OCI-LY7 (cell line): ENCODE data around the gene COBLL1.

Experiments
- EZH2phosphoT487 ChIP-seq: fragments of 200-600 bp; sonication (generic); IDR thresholded peaks from 2 replicates; pipeline ENCODE4 v1.6.1; 2018; ENCODE audit warnings: low read depth, borderline replicate concordance, mild to moderate bottlenecking, mixed run types, antibody characterized with exemption, low read length, moderate library complexity, mixed read lengths
- TF ChIP-seq, protein P1 (sequence below): fragments of 200-600 bp; sonication (generic); conservative IDR thresholded peaks from 2 replicates; pipeline ENCODE4 v1.5.1; 2014; ENCODE audit warnings: mild to moderate bottlenecking, antibody characterized with exemption, low read length, moderate library complexity, mixed read lengths

DNA sequence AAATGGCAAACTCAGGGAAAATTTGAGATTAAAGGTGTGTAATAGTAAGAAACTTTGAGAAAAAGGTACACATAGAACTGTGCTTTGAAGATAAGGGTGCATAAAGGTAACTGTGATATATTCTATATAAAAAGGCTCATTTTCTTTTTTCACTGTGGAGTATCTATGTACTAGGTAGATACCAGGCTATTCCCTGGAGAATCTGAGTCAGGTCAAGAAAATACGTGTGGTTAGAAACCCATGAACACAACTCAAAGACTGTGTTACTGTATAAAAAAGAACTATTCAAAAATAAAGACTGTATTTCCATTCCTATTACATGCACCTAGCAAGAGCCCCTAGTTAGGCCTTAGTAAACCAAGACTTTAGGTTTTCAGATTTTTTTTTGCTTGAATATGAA, 120.2 kb downstream of the COBLL1 start:
- TF ChIP-seq, protein P1, sequence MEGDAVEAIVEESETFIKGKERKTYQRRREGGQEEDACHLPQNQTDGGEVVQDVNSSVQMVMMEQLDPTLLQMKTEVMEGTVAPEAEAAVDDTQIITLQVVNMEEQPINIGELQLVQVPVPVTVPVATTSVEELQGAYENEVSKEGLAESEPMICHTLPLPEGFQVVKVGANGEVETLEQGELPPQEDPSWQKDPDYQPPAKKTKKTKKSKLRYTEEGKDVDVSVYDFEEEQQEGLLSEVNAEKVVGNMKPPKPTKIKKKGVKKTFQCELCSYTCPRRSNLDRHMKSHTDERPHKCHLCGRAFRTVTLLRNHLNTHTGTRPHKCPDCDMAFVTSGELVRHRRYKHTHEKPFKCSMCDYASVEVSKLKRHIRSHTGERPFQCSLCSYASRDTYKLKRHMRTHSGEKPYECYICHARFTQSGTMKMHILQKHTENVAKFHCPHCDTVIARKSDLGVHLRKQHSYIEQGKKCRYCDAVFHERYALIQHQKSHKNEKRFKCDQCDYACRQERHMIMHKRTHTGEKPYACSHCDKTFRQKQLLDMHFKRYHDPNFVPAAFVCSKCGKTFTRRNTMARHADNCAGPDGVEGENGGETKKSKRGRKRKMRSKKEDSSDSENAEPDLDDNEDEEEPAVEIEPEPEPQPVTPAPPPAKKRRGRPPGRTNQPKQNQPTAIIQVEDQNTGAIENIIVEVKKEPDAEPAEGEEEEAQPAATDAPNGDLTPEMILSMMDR = no peak
- TF ChIP-seq EZH2phosphoT487 = no peak
